Measurements from ENCODE around the gene LRCH4. TPM values are rescaled to one million over a fixed set of nuclear protein-coding genes. Genes with fewer than 3 reads are reported as not detected.

The LRCH4 gene
- polyA plus RNA-seq, 1 donor (not counting 4 experiments of a cell fraction or from before 2014, with no cell fraction given), result 4.9 TPM

DNA sequence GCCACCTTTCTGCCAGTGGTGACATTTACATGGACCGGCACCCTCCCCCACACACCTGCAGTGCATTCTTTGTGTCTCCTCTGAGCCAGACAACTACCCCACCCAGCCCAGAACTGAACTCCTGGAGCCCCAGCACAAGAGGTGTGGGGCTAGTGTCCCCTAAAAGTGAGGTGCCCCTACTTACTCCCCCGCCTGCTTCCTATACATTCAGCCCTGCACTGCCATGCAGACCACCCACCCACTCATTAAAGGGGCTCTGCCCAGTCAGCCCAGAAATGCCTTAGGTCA, 14.2 kb downstream of the LRCH4 start:
- Histone ChIP-seq H3K9me3 (ENCODE audit: control insufficient read depth, low read depth, low read length) (no peaks in the 10 kb centered on the region), H3K79me2 (ENCODE audit: control insufficient read depth, insufficient read depth, low read length) (no peaks in the 10 kb centered on the region), H3K4me3 (ENCODE audit: control insufficient read depth in 2 of 3, extremely low read depth in 1 of 3, insufficient read depth in 2 of 3, low read depth in 1 of 3, low read length in 3 of 3) (no peak overlapping the region), H3K27ac (ENCODE audit: control insufficient read depth, insufficient read depth, low read length) (no peak overlapping the region), H3K4me1 (ENCODE audit: control insufficient read depth, extremely low read depth, insufficient read depth, low read length) (peaks cover 3% of the 10 kb centered on the region), H3K27me3 (ENCODE audit: control insufficient read depth, extremely low read depth, insufficient read depth, low read length) (peaks cover 23% of the 10 kb centered on the region), H3K36me3 (ENCODE audit: control insufficient read depth in 2 of 2, extremely low read depth in 1 of 2, insufficient read depth in 2 of 2, low read length in 2 of 2) (peaks cover 0 to 12% of the 10 kb centered on the region in 2 experiments), H4K20me1 (ENCODE audit: control insufficient read depth, extremely low read depth, insufficient read depth, low read length) (no peaks in the 10 kb centered on the region), H3K9ac (ENCODE audit: control insufficient read depth, extremely low read depth, insufficient read depth, low read length) (no peak overlapping the region), H2AFZ (ENCODE audit: control insufficient read depth, low read length) (no peak overlapping the region), H3K4me2 (ENCODE audit: control insufficient read depth, extremely low read depth, insufficient read depth, low read depth, low read length) (no peak overlapping the region), H3K9me1 (ENCODE audit: control insufficient read depth, extremely low read depth, insufficient read depth, low read length) (no peaks in the 10 kb centered on the region)
- dilution Hi-C loops (cut with MboI; ENCODE audit: extremely low pct_ligation_motif_present, low sequenced_read_pairs), result no loop called here
- FAIRE-seq (no peak), DNase-seq (ENCODE audit: low read depth, low spot score) (no peak)
- TF ChIP-seq, protein P1, sequence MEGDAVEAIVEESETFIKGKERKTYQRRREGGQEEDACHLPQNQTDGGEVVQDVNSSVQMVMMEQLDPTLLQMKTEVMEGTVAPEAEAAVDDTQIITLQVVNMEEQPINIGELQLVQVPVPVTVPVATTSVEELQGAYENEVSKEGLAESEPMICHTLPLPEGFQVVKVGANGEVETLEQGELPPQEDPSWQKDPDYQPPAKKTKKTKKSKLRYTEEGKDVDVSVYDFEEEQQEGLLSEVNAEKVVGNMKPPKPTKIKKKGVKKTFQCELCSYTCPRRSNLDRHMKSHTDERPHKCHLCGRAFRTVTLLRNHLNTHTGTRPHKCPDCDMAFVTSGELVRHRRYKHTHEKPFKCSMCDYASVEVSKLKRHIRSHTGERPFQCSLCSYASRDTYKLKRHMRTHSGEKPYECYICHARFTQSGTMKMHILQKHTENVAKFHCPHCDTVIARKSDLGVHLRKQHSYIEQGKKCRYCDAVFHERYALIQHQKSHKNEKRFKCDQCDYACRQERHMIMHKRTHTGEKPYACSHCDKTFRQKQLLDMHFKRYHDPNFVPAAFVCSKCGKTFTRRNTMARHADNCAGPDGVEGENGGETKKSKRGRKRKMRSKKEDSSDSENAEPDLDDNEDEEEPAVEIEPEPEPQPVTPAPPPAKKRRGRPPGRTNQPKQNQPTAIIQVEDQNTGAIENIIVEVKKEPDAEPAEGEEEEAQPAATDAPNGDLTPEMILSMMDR (optimal IDR thresholded peaks at IDR 0.05 in 1 of 3, IDR thresholded peaks at IDR 0.05 in 1 of 3, conservative IDR thresholded peaks at IDR 0.05 in 1 of 3; ENCODE audit: extremely low read depth in 1 of 3, insufficient read depth in 2 of 3, low read length in 3 of 3), result no peak
- TF ChIP-seq EZH2 (IDR thresholded peaks at IDR 0.05; ENCODE audit: low read length), result no peak

DNA sequence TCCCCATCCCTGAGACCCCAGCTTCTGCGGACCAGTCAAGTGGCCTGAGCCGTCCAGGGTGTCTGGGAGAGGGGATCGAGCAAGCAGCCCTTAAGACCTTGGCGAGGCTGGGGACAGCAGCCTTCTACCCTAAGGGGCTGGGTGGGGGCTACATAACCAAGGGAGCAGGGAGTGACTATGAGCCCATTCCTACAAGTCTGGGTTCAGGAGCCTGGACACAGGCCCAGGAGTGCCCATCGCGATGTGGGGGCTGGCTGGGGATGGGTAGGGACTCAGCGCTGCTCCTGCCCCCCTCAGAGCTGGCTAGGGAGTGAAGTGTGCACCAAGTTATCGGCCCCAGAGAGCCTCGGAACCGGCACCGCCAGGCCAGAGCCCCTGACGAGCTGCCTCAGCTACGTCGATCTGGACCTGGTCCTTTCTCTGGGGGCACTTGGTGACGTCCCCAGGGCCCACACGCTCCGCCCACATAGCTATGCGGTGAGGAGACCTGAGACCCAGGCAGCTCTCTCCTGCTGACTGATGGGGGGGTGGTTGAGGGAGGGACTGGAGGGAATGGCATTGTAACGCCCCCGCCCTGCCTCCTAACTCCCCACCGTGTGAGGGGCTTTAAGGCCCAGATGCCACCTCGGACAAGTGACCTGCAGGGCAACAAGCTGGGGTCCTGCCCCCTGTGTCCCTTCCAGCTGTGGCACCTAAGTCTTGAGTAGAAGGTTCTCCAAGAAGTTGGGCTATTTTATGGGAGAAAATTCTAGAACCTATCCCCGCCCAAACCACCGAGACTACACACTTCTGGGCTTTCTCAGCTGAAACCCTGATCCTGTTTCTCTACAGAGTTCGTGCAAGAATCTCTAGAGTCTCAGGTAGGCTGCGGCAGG, 14.7 kb downstream of the LRCH4 start:
- peaks cover 0 to 12% of the 10 kb centered on the region in 2 experiments for H3K36me3 ChIP-seq (ENCODE audit: control insufficient read depth in 2 of 2, extremely low read depth in 1 of 2, insufficient read depth in 2 of 2, low read length in 2 of 2)
- DNase-seq (ENCODE audit: low read depth, low spot score) (no peak), FAIRE-seq (no peak)
- H3K27me3 ChIP-seq (ENCODE audit: control insufficient read depth, extremely low read depth, insufficient read depth, low read length), result peaks cover 23% of the 10 kb centered on the region
- no peaks in the 10 kb centered on the region for H4K20me1 ChIP-seq (ENCODE audit: control insufficient read depth, extremely low read depth, insufficient read depth, low read length)
- peaks cover 3% of the 10 kb centered on the region for H3K4me1 ChIP-seq (ENCODE audit: control insufficient read depth, extremely low read depth, insufficient read depth, low read length)
- no peaks in the 10 kb centered on the region for H3K9me1 ChIP-seq (ENCODE audit: control insufficient read depth, extremely low read depth, insufficient read depth, low read length)
- H3K4me3 ChIP-seq (ENCODE audit: control insufficient read depth in 2 of 3, extremely low read depth in 1 of 3, insufficient read depth in 2 of 3, low read depth in 1 of 3, low read length in 3 of 3), result no peak overlapping the region
- TF ChIP-seq EZH2 (IDR thresholded peaks at IDR 0.05; ENCODE audit: low read length), result no peak
- TF ChIP-seq, protein P1 (optimal IDR thresholded peaks at IDR 0.05 in 1 of 3, IDR thresholded peaks at IDR 0.05 in 1 of 3, conservative IDR thresholded peaks at IDR 0.05 in 1 of 3; ENCODE audit: extremely low read depth in 1 of 3, insufficient read depth in 2 of 3, low read length in 3 of 3), result no peak
- dilution Hi-C loops (cut with MboI; ENCODE audit: extremely low pct_ligation_motif_present, low sequenced_read_pairs), result no loop called here
- no peak overlapping the region for H3K9ac ChIP-seq (ENCODE audit: control insufficient read depth, extremely low read depth, insufficient read depth, low read length)
- H3K4me2 ChIP-seq (ENCODE audit: control insufficient read depth, extremely low read depth, insufficient read depth, low read depth, low read length), result no peak overlapping the region
- no peaks in the 10 kb centered on the region for H3K9me3 ChIP-seq (ENCODE audit: control insufficient read depth, low read depth, low read length)
- no peak overlapping the region for H3K27ac ChIP-seq (ENCODE audit: control insufficient read depth, insufficient read depth, low read length)
- no peaks in the 10 kb centered on the region for H3K79me2 ChIP-seq (ENCODE audit: control insufficient read depth, insufficient read depth, low read length)
- H2AFZ ChIP-seq (ENCODE audit: control insufficient read depth, low read length), result no peak overlapping the region

All from keratinocyte (primary cell).